Measurements from ENCODE around the gene LMX1A. TPM values are rescaled to one million over a fixed set of nuclear protein-coding genes. Genes with fewer than 3 reads are reported as not detected.

The LMX1A gene
- total RNA-seq, 6 donors from 2014 or later = 0.33 to 0.67 TPM; not detected in 4

GRCh38 chr1:165353731-165354671 lies 2.5 kb downstream of the LMX1A start:
- H3K27me3 ChIP-seq = peaks cover 4 to 61% (median 36%) of the 10 kb centered on the region in 4 donors

GRCh38 chr1:165352442-165353293 lies 3.8 kb downstream of the LMX1A start:
- peaks cover 27 to 50% (median 38%) of the 10 kb centered on the region in 4 donors for H3K4me1 ChIP-seq
- no peak overlapping the region for H3K4me3 ChIP-seq
- no peaks in the 10 kb centered on the region for H3K36me3 ChIP-seq
- TF ChIP-seq, protein P1, sequence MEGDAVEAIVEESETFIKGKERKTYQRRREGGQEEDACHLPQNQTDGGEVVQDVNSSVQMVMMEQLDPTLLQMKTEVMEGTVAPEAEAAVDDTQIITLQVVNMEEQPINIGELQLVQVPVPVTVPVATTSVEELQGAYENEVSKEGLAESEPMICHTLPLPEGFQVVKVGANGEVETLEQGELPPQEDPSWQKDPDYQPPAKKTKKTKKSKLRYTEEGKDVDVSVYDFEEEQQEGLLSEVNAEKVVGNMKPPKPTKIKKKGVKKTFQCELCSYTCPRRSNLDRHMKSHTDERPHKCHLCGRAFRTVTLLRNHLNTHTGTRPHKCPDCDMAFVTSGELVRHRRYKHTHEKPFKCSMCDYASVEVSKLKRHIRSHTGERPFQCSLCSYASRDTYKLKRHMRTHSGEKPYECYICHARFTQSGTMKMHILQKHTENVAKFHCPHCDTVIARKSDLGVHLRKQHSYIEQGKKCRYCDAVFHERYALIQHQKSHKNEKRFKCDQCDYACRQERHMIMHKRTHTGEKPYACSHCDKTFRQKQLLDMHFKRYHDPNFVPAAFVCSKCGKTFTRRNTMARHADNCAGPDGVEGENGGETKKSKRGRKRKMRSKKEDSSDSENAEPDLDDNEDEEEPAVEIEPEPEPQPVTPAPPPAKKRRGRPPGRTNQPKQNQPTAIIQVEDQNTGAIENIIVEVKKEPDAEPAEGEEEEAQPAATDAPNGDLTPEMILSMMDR (IDR thresholded peaks at IDR 0.05) = no peak
- H3K27ac ChIP-seq = no peak overlapping the region
- peak in 1 of 2 donors; percentile 77 for DNase-seq
- 5 to 8% methylated on average over 35 to 59 of the region's 59 CpGs for WGBS, 2 donors
- H3K9me3 ChIP-seq = no peaks in the 10 kb centered on the region
- peaks cover 4 to 61% (median 35%) of the 10 kb centered on the region in 4 donors for H3K27me3 ChIP-seq
- no peak for ATAC-seq (ENCODE audit: low FRiP score in 2 of 2)

More at GRCh38 chr1:165353731-165354671, 2.5 kb downstream of the LMX1A start:
- TF ChIP-seq EP300 (IDR thresholded peaks at IDR 0.05) (no peak), POLR2AphosphoS5 (IDR thresholded peaks at IDR 0.05) (no peak), POLR2A (IDR thresholded peaks at IDR 0.05) (no peak)
- TF ChIP-seq, protein P1 (IDR thresholded peaks at IDR 0.05) = no peak
- Histone ChIP-seq H3K36me3 (no peaks in the 10 kb centered on the region), H3K9me3 (no peaks in the 10 kb centered on the region), H3K4me3 (no peak overlapping the region), H3K4me1 (peaks cover 27 to 50% (median 38%) of the 10 kb centered on the region in 4 donors), H3K27ac (no peak overlapping the region)
- ATAC-seq (ENCODE audit: low FRiP score in 2 of 2) (no peak), DNase-seq (peak in 1 of 2 donors; percentile 38)
- WGBS, 2 donors = 8 to 9% methylated on average over 44 to 52 of the region's 52 CpGs

GRCh38 chr1:165351863-165352441 lies 4.6 kb downstream of the LMX1A start:
- Histone ChIP-seq H3K4me3 (no peak overlapping the region), H3K9me3 (no peaks in the 10 kb centered on the region), H3K4me1 (peaks cover 27 to 49% (median 38%) of the 10 kb centered on the region in 4 donors), H3K27ac (no peak overlapping the region), H3K27me3 (peaks cover 4 to 60% (median 33%) of the 10 kb centered on the region in 4 donors), H3K36me3 (no peaks in the 10 kb centered on the region)
- TF ChIP-seq POLR2A (IDR thresholded peaks at IDR 0.05) (no peak), EP300 (IDR thresholded peaks at IDR 0.05) (no peak), POLR2AphosphoS5 (IDR thresholded peaks at IDR 0.05) (no peak)
- TF ChIP-seq, protein P1 (IDR thresholded peaks at IDR 0.05) = no peak
- 8 to 16% methylated on average over 20 of the region's 20 CpGs for WGBS, 2 donors
- no peak for ATAC-seq (ENCODE audit: low FRiP score in 2 of 2)
- DNase-seq = no peak

DNA sequence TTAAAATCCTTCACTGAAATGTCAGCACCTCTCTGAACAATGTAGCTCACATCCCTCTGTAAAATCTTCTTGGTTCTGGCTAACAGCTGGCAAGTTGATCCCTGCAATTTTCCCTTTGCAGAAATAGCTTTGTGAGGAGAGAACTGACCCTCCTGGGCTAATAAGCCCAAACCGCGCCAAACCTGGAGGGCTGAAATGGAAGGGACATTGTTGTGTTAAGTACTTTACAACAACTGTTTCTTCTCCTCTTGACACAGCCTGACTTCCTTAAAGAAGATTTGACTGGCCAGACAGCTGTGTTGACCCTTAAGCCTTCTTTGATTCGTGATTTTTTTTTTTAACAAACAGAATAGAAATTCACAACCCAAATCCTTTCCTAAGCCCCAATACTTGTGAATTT lies 5.7 kb downstream of the LMX1A start:
- no peak for DNase-seq
- peaks cover under 1 to 48% (median 25%) of the 10 kb centered on the region in 4 donors for H3K27me3 ChIP-seq
- WGBS, 2 donors = 7 to 13% methylated on average over 3 of the region's 3 CpGs
- no peak overlapping the region for H3K4me3 ChIP-seq
- TF ChIP-seq EP300 (IDR thresholded peaks at IDR 0.05) = no peak
- TF ChIP-seq, protein P1 (IDR thresholded peaks at IDR 0.05) = no peak
- no peak for TF ChIP-seq POLR2A (IDR thresholded peaks at IDR 0.05)
- no peak for TF ChIP-seq POLR2AphosphoS5 (IDR thresholded peaks at IDR 0.05)
- H3K36me3 ChIP-seq = no peaks in the 10 kb centered on the region
- ATAC-seq (ENCODE audit: low FRiP score in 2 of 2) = no peak
- H3K4me1 ChIP-seq = peaks cover 18 to 38% (median 28%) of the 10 kb centered on the region in 4 donors
- H3K9me3 ChIP-seq = no peaks in the 10 kb centered on the region
- H3K27ac ChIP-seq = no peak overlapping the region

Data from upper lobe of left lung (tissue), 6 donors.